OCI-LY1 (cell line): ENCODE measurements around the gene CFAP46.

ENCODE experiments used
- EZH2 ChIP-seq: fragments of 200-600 bp; sonication (generic), shearing (Covaris generic); IDR thresholded peaks from 2 replicates; pipeline ENCODE4 v1.8.0; 2017; ENCODE audit warnings: borderline replicate concordance, mixed run types, mild to moderate bottlenecking, antibody characterized with exemption, low read length, moderate library complexity, mixed read lengths
- TF ChIP-seq, protein P1 (sequence below): fragments of 200-600 bp; sonication (generic), shearing (Covaris generic); IDR thresholded peaks from 2 replicates; pipeline ENCODE4 v1.5.1; 2017; ENCODE audit warnings: mild to moderate bottlenecking, antibody characterized with exemption, low read length, moderate library complexity, mixed read lengths

DNA sequence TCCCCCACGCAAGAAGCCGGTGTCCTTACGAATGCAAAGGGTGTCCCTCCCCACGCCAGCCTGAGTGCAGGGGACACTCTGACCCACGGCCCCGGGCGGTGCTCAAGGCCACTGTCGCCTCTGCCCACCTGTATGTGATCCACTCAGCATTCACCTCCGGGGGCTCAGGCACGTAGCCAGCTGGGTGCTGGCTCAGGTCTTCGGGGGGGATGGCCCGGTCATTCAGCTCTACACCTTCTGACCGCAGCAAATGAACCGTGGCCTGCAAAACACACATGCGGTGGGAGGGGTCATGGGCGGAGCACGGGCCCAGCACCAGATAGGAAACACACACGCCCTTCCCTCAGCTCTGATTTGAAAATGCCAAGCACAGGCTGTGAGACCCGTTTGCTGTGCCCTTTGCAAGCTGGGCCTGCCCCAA is 25.9 kb downstream of the CFAP46 start:
- TF ChIP-seq, protein P1, sequence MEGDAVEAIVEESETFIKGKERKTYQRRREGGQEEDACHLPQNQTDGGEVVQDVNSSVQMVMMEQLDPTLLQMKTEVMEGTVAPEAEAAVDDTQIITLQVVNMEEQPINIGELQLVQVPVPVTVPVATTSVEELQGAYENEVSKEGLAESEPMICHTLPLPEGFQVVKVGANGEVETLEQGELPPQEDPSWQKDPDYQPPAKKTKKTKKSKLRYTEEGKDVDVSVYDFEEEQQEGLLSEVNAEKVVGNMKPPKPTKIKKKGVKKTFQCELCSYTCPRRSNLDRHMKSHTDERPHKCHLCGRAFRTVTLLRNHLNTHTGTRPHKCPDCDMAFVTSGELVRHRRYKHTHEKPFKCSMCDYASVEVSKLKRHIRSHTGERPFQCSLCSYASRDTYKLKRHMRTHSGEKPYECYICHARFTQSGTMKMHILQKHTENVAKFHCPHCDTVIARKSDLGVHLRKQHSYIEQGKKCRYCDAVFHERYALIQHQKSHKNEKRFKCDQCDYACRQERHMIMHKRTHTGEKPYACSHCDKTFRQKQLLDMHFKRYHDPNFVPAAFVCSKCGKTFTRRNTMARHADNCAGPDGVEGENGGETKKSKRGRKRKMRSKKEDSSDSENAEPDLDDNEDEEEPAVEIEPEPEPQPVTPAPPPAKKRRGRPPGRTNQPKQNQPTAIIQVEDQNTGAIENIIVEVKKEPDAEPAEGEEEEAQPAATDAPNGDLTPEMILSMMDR = no peak
- no peak for TF ChIP-seq EZH2
